Upper lobe of left lung (tissue), 6 donors: ENCODE data around the gene EFNA2. TPM values are rescaled to one million over a fixed set of nuclear protein-coding genes. Genes with fewer than 3 reads are reported as not detected.

ENCODE experiments used
- ATAC-seq, 2 donors: fragments of 200-7000 bp; cut with Tn5 transposase; one replicate each; pipeline ENCODE4 v1.9.1; 2022; ENCODE audit warnings: mild to moderate bottlenecking in 2 of 2, moderate library complexity in 2 of 2; ENCODE audit not compliant: low FRiP score in 2 of 2
- DNase-seq, 2 donors: peaks; one replicate each; pipeline ENCODE4 v3.0.0-alpha.2; 2019 to 2020
- H3K27ac ChIP-seq, 4 donors: fragments of 200-600 bp; sonication (generic); one replicate each; pipeline ENCODE4 v1.5.1; 2016 to 2019
- H3K27me3 ChIP-seq, 4 donors: fragments of 200-600 bp; sonication (generic); one replicate each; pipeline ENCODE4 v1.5.1; 2017 to 2019
- H3K36me3 ChIP-seq, 4 donors: fragments of 200-600 bp; sonication (generic); one replicate each; pipeline ENCODE4 v1.5.1; 2016 to 2019
- H3K4me1 ChIP-seq, 4 donors: fragments of 200-600 bp; sonication (generic); one replicate each; pipeline ENCODE4 v1.5.1; 2018 to 2019
- H3K4me3 ChIP-seq, 4 donors: fragments of 200-600 bp; sonication (generic); one replicate each; pipeline ENCODE4 v1.5.1; 2017 to 2019; ENCODE audit warnings: mild to moderate bottlenecking in 2 of 4, moderate library complexity in 1 of 4
- H3K9me3 ChIP-seq, 4 donors: fragments of 200-600 bp; sonication (generic); one replicate each; pipeline ENCODE4 v1.5.1; 2018 to 2019
- CTCF ChIP-seq, 6 experiments: fragments of 450-650 bp in 4 of 6; fragments of 200-600 bp in 2 of 6; sonication (generic) in 2 of 6; IDR thresholded peaks; one replicate each; pipeline ENCODE4 v1.5.1; 2016 to 2019; ENCODE audit warnings: antibody characterized with exemption in 6 of 6
- EP300 ChIP-seq, 4 donors: sonication (generic); formaldehyde crosslinking; IDR thresholded peaks; one replicate each; pipeline ENCODE4 v1.5.1; 2017; ENCODE audit warnings: antibody characterized with exemption in 4 of 4, control low read depth in 2 of 4
- POLR2A ChIP-seq, 4 donors: fragments of 450-650 bp; IDR thresholded peaks; one replicate each; pipeline ENCODE4 v1.5.1; 2016 to 2017; ENCODE audit warnings: antibody characterized with exemption in 4 of 4, mild to moderate bottlenecking in 2 of 4
- POLR2AphosphoS5 ChIP-seq, 2 donors: sonication (generic); formaldehyde crosslinking; IDR thresholded peaks; one replicate each; pipeline ENCODE4 v1.5.1; 2017; ENCODE audit warnings: antibody characterized with exemption in 2 of 2
- WGBS, 2 donors: methylation state at CpG; one replicate each; pipeline ENCODE4 v1.1.5; 2017 to 2018; 5-methylcytosine and 5-hydroxymethylcytosine counted together
- total RNA-seq, 6 donors: library from RNA; depleted of rRNA in 4 of 6; stranded (reverse); fragments of >200 nt in 4 of 6; gene quantifications; one replicate each; pipeline versions ENCODE4 v1.1.0 to v1.2.1, GENCODE V29; 2016 to 2021
- donor health status: DM: no; HTN: no; CAD: no; lungs with moderate emphysema.
- donor health status: DM: no; HTN: yes; CAD: no; lungs with severe emphysema.

Gene EFNA2
- total RNA-seq, 6 donors from 2014 or later: not detected

- peaks cover 5 to 27% (median 14%) of the 10 kb centered on the region in 4 donors for H3K4me1 ChIP-seq
- no peak for TF ChIP-seq POLR2A (IDR thresholded peaks at IDR 0.05)
- TF ChIP-seq POLR2AphosphoS5 (IDR thresholded peaks at IDR 0.05): no peak
- no peak for TF ChIP-seq EP300 (IDR thresholded peaks at IDR 0.05)
- no peak for TF ChIP-seq CTCF (IDR thresholded peaks at IDR 0.05)
- no peak for ATAC-seq
- H3K9me3 ChIP-seq: no peaks in the 10 kb centered on the region
- H3K4me3 ChIP-seq: no peak overlapping the region
- H3K36me3 ChIP-seq: peaks cover 5 to 11% (median 9%) of the 10 kb centered on the region in 4 donors
- 67 to 69% methylated on average over 14 to 25 of the region's 29 CpGs for WGBS, 2 donors
- peaks cover 0 to 49% (median 22%) of the 10 kb centered on the region in 4 donors for H3K27me3 ChIP-seq
- no peak overlapping the region for H3K27ac ChIP-seq
- DNase-seq: peak in 1 of 2 donors; percentile 72
Observed at GRCh38 chr19:1283207-1283916, 2.3 kb upstream of the EFNA2 start.

- no peak for DNase-seq
Observed at GRCh38 chr19:1283917-1284292, 1.8 kb upstream of the EFNA2 start.

GRCh38 chr19:1284293-1284978 is 1.2 kb upstream of the EFNA2 start:
- Histone ChIP-seq H3K36me3 (peaks cover 0 to 2% (median under 1%) of the 10 kb centered on the region in 4 donors), H3K4me3 (no peak overlapping the region), H3K27ac (no peak overlapping the region), H3K4me1 (peaks cover 5 to 27% (median 14%) of the 10 kb centered on the region in 4 donors), H3K9me3 (no peaks in the 10 kb centered on the region), H3K27me3 (peaks cover 0 to 50% (median 22%) of the 10 kb centered on the region in 4 donors)
- DNase-seq (peak in 1 of 2 donors; percentile 58), ATAC-seq (no peak)
- WGBS, 2 donors: 63% methylated on average over 17 to 20 of the region's 20 CpGs
- TF ChIP-seq POLR2A (IDR thresholded peaks at IDR 0.05): no peak
- TF ChIP-seq EP300 (IDR thresholded peaks at IDR 0.05): no peak
- TF ChIP-seq POLR2AphosphoS5 (IDR thresholded peaks at IDR 0.05): no peak
- TF ChIP-seq CTCF (IDR thresholded peaks at IDR 0.05): no peak

More at GRCh38 chr19:1283917-1284292, 1.8 kb upstream of the EFNA2 start:
- TF ChIP-seq POLR2AphosphoS5 (IDR thresholded peaks at IDR 0.05) (no peak), EP300 (IDR thresholded peaks at IDR 0.05) (no peak), POLR2A (IDR thresholded peaks at IDR 0.05) (no peak), CTCF (IDR thresholded peaks at IDR 0.05) (no peak)
- H3K4me3 ChIP-seq: no peak overlapping the region
- H3K9me3 ChIP-seq: no peaks in the 10 kb centered on the region
- H3K27me3 ChIP-seq: peaks cover 0 to 49% (median 22%) of the 10 kb centered on the region in 4 donors
- 70 to 90% methylated on average over 5 to 6 of the region's 12 CpGs for WGBS, 2 donors
- no peak for ATAC-seq
- no peak overlapping the region for H3K27ac ChIP-seq
- peaks cover 5 to 27% (median 14%) of the 10 kb centered on the region in 4 donors for H3K4me1 ChIP-seq
- H3K36me3 ChIP-seq: peaks cover 4 to 7% (median 6%) of the 10 kb centered on the region in 4 donors

GRCh38 chr19:1284979-1285736 is 515 bp upstream of the EFNA2 start:
- Histone ChIP-seq H3K4me3 (peak overlapping the region in 1 of 4 donors; percentile 27), H3K4me1 (peaks cover 5 to 27% (median 14%) of the 10 kb centered on the region in 4 donors), H3K9me3 (no peaks in the 10 kb centered on the region), H3K27ac (no peak overlapping the region), H3K27me3 (peaks cover 0 to 55% (median 22%) of the 10 kb centered on the region in 4 donors), H3K36me3 (no peaks in the 10 kb centered on the region)
- TF ChIP-seq CTCF (IDR thresholded peaks at IDR 0.05) (no peak), EP300 (IDR thresholded peaks at IDR 0.05) (no peak), POLR2AphosphoS5 (IDR thresholded peaks at IDR 0.05) (no peak), POLR2A (IDR thresholded peaks at IDR 0.05) (no peak)
- WGBS, 2 donors: 29 to 76% methylated on average over 3 to 26 of the region's 51 CpGs
- ATAC-seq (no peak), DNase-seq (peak in 1 of 2 donors; percentile 63)
